H1 (cell line): Measurements from ENCODE around the gene NOXO1. TPM values are rescaled to one million over a fixed set of nuclear protein-coding genes. Genes with fewer than 3 reads are reported as not detected.

Experiments used
- CTCF ChIA-PET: fragments of 300-600 bp; sonication (Branson Sonifier 250); formaldehyde crosslinking; loops from one replicate; lab custom pipeline; 2021; ENCODE audit not compliant: partially characterized antibody; lab: Charles Lee
- POLR2A ChIA-PET: fragments of 300-600 bp; sonication (Branson Sonifier 250); formaldehyde crosslinking; loops from one replicate; lab custom pipeline; 2021; ENCODE audit warnings: inconsistent platforms; ENCODE audit not compliant: partially characterized antibody; lab: Charles Lee
- DNase-seq, 2 experiments: peaks; one replicate each; pipeline versions ENCODE4 v3.0.0 to v3.0.0-alpha.2; 2010 to 2022; ENCODE audit warnings: low spot score in 2 of 2, low read depth in 1 of 2, mixed read lengths in 1 of 2
- FAIRE-seq: peaks from 2 replicates; lab custom pipeline; 2011; peaks lifted over from hg19 to GRCh38; lab: Jason Lieb, UNC
- H2AFZ ChIP-seq: 2 replicates; pipeline ENCODE4 v1.8.1; 2012; ENCODE audit warnings: low read length, inconsistent platforms
- H2AK5ac ChIP-seq: 2 replicates; pipeline ENCODE4 v1.6.1; 2013; ENCODE audit warnings: low read depth, low read length
- H2BK120ac ChIP-seq: replicated peaks from 2 replicates; pipeline ENCODE3; 2013; ENCODE audit warnings: low read depth, low read length, inconsistent platforms
- H2BK12ac ChIP-seq: 2 replicates; pipeline ENCODE4 v1.6.1; 2013; ENCODE audit warnings: low read depth, low read length
- H2BK15ac ChIP-seq: 2 replicates; pipeline ENCODE4 v1.6.1; 2013; ENCODE audit warnings: low read length
- H2BK20ac ChIP-seq: 2 replicates; pipeline ENCODE4 v1.6.1; 2013; ENCODE audit warnings: low read length
- H2BK5ac ChIP-seq: 2 replicates; pipeline ENCODE4 v1.6.1; 2013; ENCODE audit warnings: low read depth, low read length
- H3K14ac ChIP-seq: 2 replicates; pipeline ENCODE4 v1.6.1; 2013; ENCODE audit warnings: inconsistent platforms; ENCODE audit not compliant: insufficient read length
- H3K18ac ChIP-seq: 2 replicates; pipeline ENCODE4 v1.6.1; 2013; ENCODE audit warnings: low read length; ENCODE audit errors: extremely low read depth
- H3K23ac ChIP-seq: 2 replicates; pipeline ENCODE4 v1.6.1; 2013; ENCODE audit warnings: inconsistent platforms; ENCODE audit not compliant: insufficient read length
- H3K23me2 ChIP-seq: 2 replicates; pipeline ENCODE4 v1.6.1; 2013; ENCODE audit warnings: low read depth, low read length
- H3K27ac ChIP-seq: 2 replicates; pipeline ENCODE4 v1.6.1; 2011; ENCODE audit warnings: low read depth, low read length, inconsistent platforms
- H3K27me3 ChIP-seq, 4 experiments: replicated peaks in 1 of 4; 1 replicate in 1 of 4; 2 replicates in 3 of 4; pipeline versions ENCODE4 v1.6.1 to v1.8.1; 2011 to 2013; ENCODE audit warnings: low read length in 3 of 4, mild to moderate bottlenecking in 3 of 4, inconsistent platforms in 2 of 4, mixed read lengths in 2 of 4, moderate library complexity in 1 of 4; ENCODE audit not compliant: control insufficient read depth in 3 of 4, insufficient read depth in 3 of 4; ENCODE audit errors: extremely low read depth in 1 of 4
- H3K36me3 ChIP-seq, 4 experiments: 2 replicates each; pipeline versions ENCODE4 v1.6.1 to v1.8.1; 2011 to 2013; ENCODE audit warnings: mild to moderate bottlenecking in 4 of 4, low read length in 3 of 4, moderate library complexity in 2 of 4, control low read depth in 1 of 4, inconsistent platforms in 1 of 4; ENCODE audit not compliant: insufficient read depth in 4 of 4, control insufficient read depth in 2 of 4
- H3K4ac ChIP-seq: replicated peaks from 2 replicates; pipeline ENCODE3; 2013; ENCODE audit warnings: low read length, low read depth, mixed read lengths, inconsistent platforms; ENCODE audit not compliant: insufficient read length
- H3K4me1 ChIP-seq, 4 experiments: replicated peaks in 1 of 4; 1 replicate in 1 of 4; 2 replicates in 3 of 4; pipeline versions ENCODE4 v1.6.1 to v1.8.1; 2011 to 2013; ENCODE audit warnings: low read length in 3 of 4, inconsistent platforms in 2 of 4, mixed read lengths in 1 of 4; ENCODE audit not compliant: insufficient read depth in 4 of 4, control insufficient read depth in 3 of 4
- H3K4me2 ChIP-seq, 2 experiments: 2 replicates each; pipeline versions ENCODE4 v1.6.1 to v1.8.1; 2011 to 2013; ENCODE audit warnings: low read depth in 2 of 2, low read length in 2 of 2, control low read depth in 1 of 2, inconsistent platforms in 1 of 2, mild to moderate bottlenecking in 1 of 2; ENCODE audit not compliant: insufficient read depth in 1 of 2
- H3K4me3 ChIP-seq, 4 experiments: fragments of 200-600, 300-600 bp in 1 of 4; sonication (generic), shearing (Covaris generic), sonication (Bioruptor Twin) in 1 of 4; 2 replicates each; pipeline versions ENCODE4 v1.5.1 to v1.8.1; 2011 to 2016; ENCODE audit warnings: low read length in 4 of 4, low read depth in 3 of 4, control low read depth in 2 of 4, inconsistent platforms in 2 of 4, mild to moderate bottlenecking in 2 of 4, mixed read lengths in 1 of 4, moderate library complexity in 1 of 4; ENCODE audit not compliant: insufficient read depth in 2 of 4; ENCODE audit errors: extremely low read depth in 1 of 4
- H3K56ac ChIP-seq: replicated peaks from 2 replicates; pipeline ENCODE3; 2013; ENCODE audit warnings: low read depth, mild to moderate bottlenecking, mixed read lengths, low read length, inconsistent platforms; ENCODE audit not compliant: insufficient read length
- H3K79me1 ChIP-seq: 2 replicates; pipeline ENCODE4 v1.6.1; 2013; ENCODE audit warnings: low read depth, low read length, control low read depth
- H3K79me2 ChIP-seq, 2 experiments: 2 replicates each; pipeline versions ENCODE4 v1.6.1 to v1.8.1; 2012 to 2013; ENCODE audit warnings: low read length in 2 of 2, mild to moderate bottlenecking in 2 of 2, inconsistent platforms in 1 of 2; ENCODE audit not compliant: insufficient read depth in 2 of 2, control insufficient read depth in 1 of 2
- H3K9ac ChIP-seq, 4 experiments: replicated peaks in 1 of 4; 1 replicate in 1 of 4; 2 replicates in 3 of 4; pipeline versions ENCODE4 v1.6.1 to v1.8.1; 2011 to 2013; ENCODE audit warnings: low read depth in 3 of 4, low read length in 3 of 4, control low read depth in 2 of 4, mild to moderate bottlenecking in 2 of 4, moderate library complexity in 2 of 4, inconsistent platforms in 1 of 4; ENCODE audit errors: extremely low read depth in 1 of 4
- H3K9me3 ChIP-seq, 2 experiments: 2 replicates each; pipeline versions ENCODE4 v1.6.1 to v1.8.1; 2012 to 2013; ENCODE audit warnings: mild to moderate bottlenecking in 2 of 2, moderate library complexity in 2 of 2, control low read depth in 1 of 2, inconsistent platforms in 1 of 2, low read depth in 1 of 2, low read length in 1 of 2, mixed read lengths in 1 of 2; ENCODE audit not compliant: insufficient read depth in 2 of 2
- H4K20me1 ChIP-seq, 2 experiments: replicated peaks in 1 of 2; 2 replicates each; pipeline versions ENCODE3 to v1.8.1; 2011 to 2013; ENCODE audit warnings: inconsistent platforms in 2 of 2, low read length in 2 of 2, mild to moderate bottlenecking in 1 of 2; ENCODE audit not compliant: insufficient read depth in 2 of 2, control insufficient read depth in 1 of 2
- H4K5ac ChIP-seq: 2 replicates; pipeline ENCODE4 v1.6.1; 2013; ENCODE audit warnings: low read length, low read depth, mixed read lengths, inconsistent platforms; ENCODE audit not compliant: insufficient read length
- H4K8ac ChIP-seq: 2 replicates; pipeline ENCODE4 v1.8.0; 2013; ENCODE audit warnings: mild to moderate bottlenecking, moderate library complexity, low read length, inconsistent platforms; ENCODE audit not compliant: insufficient read depth; ENCODE audit errors: extremely low read depth
- H4K91ac ChIP-seq: replicated peaks from 2 replicates; pipeline ENCODE3; 2013; ENCODE audit warnings: low read length, mixed read lengths, inconsistent platforms; ENCODE audit not compliant: insufficient read length
- CBX5 ChIP-seq: fragments of 300-800, 300-1000 bp; sonication (generic); IDR thresholded peaks from 2 replicates; pipeline ENCODE4 v1.7.1; 2016; ENCODE audit warnings: antibody characterized with exemption, low read length, low read depth
- CREB1 ChIP-seq: IDR thresholded peaks from 2 replicates; pipeline ENCODE4 v1.6.1; 2012; ENCODE audit warnings: inconsistent platforms
- CTCF ChIP-seq, 3 experiments: IDR thresholded peaks; 1 replicate in 2 of 3; 2 replicates in 1 of 3; pipeline versions ENCODE4 v1.5.1 to v1.6.1; 2011; ENCODE audit warnings: low read length in 3 of 3, mild to moderate bottlenecking in 3 of 3, inconsistent platforms in 2 of 3, low read depth in 1 of 3, moderate library complexity in 1 of 3; ENCODE audit not compliant: insufficient read depth in 1 of 3; ENCODE audit errors: control extremely low read depth in 1 of 3
- EGR1 ChIP-seq: IDR thresholded peaks from 2 replicates; pipeline ENCODE4 v1.6.1; 2011; ENCODE audit warnings: low read depth, low read length, borderline replicate concordance
- MAFK ChIP-seq: IDR thresholded peaks from 2 replicates; pipeline ENCODE4 v1.6.1; 2012; ENCODE audit warnings: low read depth, mild to moderate bottlenecking, improper control_type of control experiment, low read length
- NANOG ChIP-seq: IDR thresholded peaks from 2 replicates; pipeline ENCODE4 v1.6.1; 2011; ENCODE audit warnings: low read length, low read depth, mild to moderate bottlenecking, inconsistent platforms; ENCODE audit not compliant: insufficient read depth, poor library complexity, severe bottlenecking
- PHF8 ChIP-seq: fragments of 200-600 bp; sonication (generic); conservative IDR thresholded peaks from 2 replicates; pipeline ENCODE4 v1.7.1; 2012; ENCODE audit warnings: low read depth, mild to moderate bottlenecking, inconsistent platforms, low read length, moderate library complexity
- POU5F1 ChIP-seq: IDR thresholded peaks from 2 replicates; pipeline ENCODE4 v1.6.1; 2011; ENCODE audit warnings: low read depth, mild to moderate bottlenecking, low read length, moderate library complexity
- SP2 ChIP-seq: IDR thresholded peaks from 2 replicates; pipeline ENCODE4 v1.6.1; 2012; ENCODE audit warnings: mild to moderate bottlenecking, low read length, inconsistent platforms
- SP4 ChIP-seq: IDR thresholded peaks from 2 replicates; pipeline ENCODE4 v1.6.1; 2012; ENCODE audit warnings: low read length, inconsistent platforms
- TAF7 ChIP-seq: optimal IDR thresholded peaks from 2 replicates; pipeline ENCODE3; 2011; ENCODE audit warnings: low read depth, mild to moderate bottlenecking, inconsistent platforms, low read length, moderate library complexity, borderline replicate concordance
- TEAD4 ChIP-seq: IDR thresholded peaks from 2 replicates; pipeline ENCODE4 v1.6.1; 2012; ENCODE audit warnings: low read depth, low read length, inconsistent platforms, mixed read lengths
- WGBS, 2 experiments: shearing (Covaris generic) in 1 of 2; methylation state at CpG; one replicate each; pipeline versions ENCODE4 v1.1.6 to v1.1.7; 2013 to 2015; ENCODE audit warnings: low lambda C conversion rate in 2 of 2, mixed read lengths in 2 of 2, inconsistent platforms in 1 of 2, low coverage in 1 of 2, missing lambda C conversion rate in 1 of 2; ENCODE audit not compliant: insufficient replicate concordance in 2 of 2, insufficient coverage in 1 of 2, insufficient read length in 1 of 2; ENCODE audit errors: extremely low coverage in 1 of 2, missing lambda C conversion rate in 1 of 2; 5-methylcytosine and 5-hydroxymethylcytosine counted together
- polyA plus RNA-seq, 7 experiments: library from polyadenylated mRNA; depleted of rRNA in 3 of 7; stranded (reverse) in 5 of 7; unstranded in 2 of 7; fragments of >200 nt in 5 of 7; fragments of 200-250 nt in 2 of 7; gene quantifications; 1 replicate in 5 of 7; 2 replicates in 1 of 7; 4 replicates in 1 of 7; pipeline versions ENCODE4 v1.2.1 to v1.2.3, GENCODE V29; 2011 to 2013; ENCODE audit warnings: missing spikeins in 2 of 7, mixed read lengths in 2 of 7
- total RNA-seq: library from RNA; stranded (reverse); fragmentation: NEBNext Ultra II Directional; extraction: Animal tissue kit (Norgen Biotek cat#: 25700); gene quantifications from 2 replicates; pipeline ENCODE4 v1.2.1, GENCODE V29; 2021

The NOXO1 gene
- total and polyA plus RNA-seq, 2 of the 8 experiments (the other 6 are each of a cell fraction or from before 2014, with no cell fraction given), result 1.3 to 2.5 TPM

DNA sequence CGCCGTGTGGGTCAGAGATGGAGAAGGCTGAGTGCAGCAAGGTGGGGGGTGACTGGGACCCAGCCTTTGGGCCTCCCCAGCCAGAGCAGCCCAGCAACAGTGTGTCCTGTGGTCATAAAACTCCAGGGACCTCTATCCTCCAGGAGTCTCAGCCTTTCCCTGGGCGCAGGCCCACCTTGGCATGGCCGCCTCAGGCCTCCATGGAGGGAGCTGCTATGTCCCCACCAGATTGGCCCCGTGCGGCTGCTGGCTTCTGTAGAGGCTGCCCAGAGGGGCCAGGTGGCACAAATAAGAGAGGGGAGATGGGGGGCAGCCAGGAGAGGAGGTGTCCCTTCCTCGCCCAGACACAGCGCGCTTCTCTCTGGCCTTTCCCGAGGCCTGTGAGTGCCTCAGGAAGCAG lies 5.9 kb upstream of the NOXO1 start:
- WGBS, 2 experiments, result 92% methylated on average over 10 of the region's 10 CpGs; no CpG with 5 or more reads in 1 of the 2 experiments
- H4K91ac ChIP-seq, result no peak overlapping the region
- no peak for FAIRE-seq
- TF ChIP-seq CBX5 (no peak), SP2 (no peak), CREB1 (no peak), SP4 (no peak), TEAD4 (no peak), EGR1 (no peak), NANOG (no peak), CTCF (IDR thresholded peaks at IDR 0.05; ENCODE audit: control extremely low read depth in 1 of 3, insufficient read depth in 1 of 3, low read depth in 1 of 3, low read length in 3 of 3) (no peak), PHF8 (no peak), TAF7 (no peak), POU5F1 (no peak), MAFK (no peak)

More for the DNA sequence above, 5.9 kb upstream of the NOXO1 start:
- H3K27ac ChIP-seq, result no peak overlapping the region
- peaks cover 0 to 10% of the 10 kb centered on the region in 2 experiments for H4K20me1 ChIP-seq
- peaks cover 4 to 39% (median 34%) of the 10 kb centered on the region in 4 experiments for H3K27me3 ChIP-seq
- H3K4me1 ChIP-seq, result peaks cover 0 to 31% (median 20%) of the 10 kb centered on the region in 4 experiments; a peak in 6 of 7 replicates
- H3K4me3 ChIP-seq, result no peak overlapping the region
- no peak overlapping the region for H3K4me2 ChIP-seq
- H2BK15ac ChIP-seq, result no peak overlapping the region
- H3K56ac ChIP-seq, result no peak overlapping the region
- H3K14ac ChIP-seq, result no peak overlapping the region
- no peak overlapping the region for H2BK12ac ChIP-seq
- no peak overlapping the region for H3K18ac ChIP-seq
- H3K36me3 ChIP-seq, result peaks cover 2 to 5% (median 3%) of the 10 kb centered on the region in 4 experiments; a peak in 3 of 8 replicates
- ChIA-PET POLR2A (interaction anchor here (0.7 to 28.2 kb wide), 5 partner anchors 9 to 168 kb away, joined by 3 to 736 read pairs (median 10); partner anchors contain the start of genes NDUFB10, RNF151, RPS2 and TBL3), CTCF (interaction anchor here (0.8 to 1.7 kb wide), 4 partner anchors 17 to 125 kb away, joined by 3 to 7 read pairs (median 4); no protein-coding TSS in a partner anchor)
- no peak for DNase-seq
- H4K8ac ChIP-seq, result no peak overlapping the region
- H3K23ac ChIP-seq, result no peak overlapping the region
- H2BK120ac ChIP-seq, result no peak overlapping the region
- H3K9ac ChIP-seq, result no peak overlapping the region
- H2BK5ac ChIP-seq, result no peak overlapping the region
- H3K4ac ChIP-seq, result no peak overlapping the region
- peaks cover 0 to 9% of the 10 kb centered on the region in 2 experiments; a peak in 1 of 4 replicates for H3K79me2 ChIP-seq
- no peak overlapping the region for H2AK5ac ChIP-seq
- no peak overlapping the region for H2BK20ac ChIP-seq
- no peaks in the 10 kb centered on the region for H3K9me3 ChIP-seq
- H3K23me2 ChIP-seq, result peaks cover 29% of the 10 kb centered on the region
- H3K79me1 ChIP-seq, result no peaks in the 10 kb centered on the region
- no peak overlapping the region for H4K5ac ChIP-seq
- H2AFZ ChIP-seq, result no peak overlapping the region
